ENCODE results near the gene NTRK3.

Gene NTRK3

DNA sequence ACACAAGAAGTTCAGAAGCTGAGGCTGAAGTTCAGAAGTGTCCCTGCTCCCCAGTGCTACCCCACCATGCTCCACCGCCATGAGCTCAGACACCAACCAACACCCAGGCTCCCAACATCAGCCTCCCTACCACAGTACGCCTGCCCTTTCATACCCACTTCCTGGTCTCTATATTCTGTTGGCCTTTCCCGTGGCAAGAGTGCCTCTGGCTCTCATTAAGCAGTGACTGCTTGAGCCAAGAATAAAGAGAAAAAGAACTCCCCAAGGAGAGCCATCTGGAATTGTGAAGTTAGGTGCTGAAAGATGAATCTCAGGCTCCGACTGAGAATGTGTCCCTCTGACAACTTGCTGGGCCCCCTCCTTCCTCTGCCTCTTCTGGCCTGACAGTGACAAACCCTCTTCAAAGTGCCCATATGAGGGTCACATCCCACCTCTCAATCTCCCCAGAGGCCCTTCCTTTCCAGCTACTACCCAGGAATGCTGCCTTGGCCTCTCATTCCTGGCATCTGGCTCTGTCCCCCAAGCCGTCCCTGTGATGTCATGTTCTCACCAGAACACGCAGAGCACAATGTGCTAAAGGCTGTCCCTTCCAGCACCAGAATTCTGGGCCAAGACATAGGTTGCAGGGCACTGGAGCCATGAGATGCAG lies 306.8 kb downstream of the NTRK3 start:
- DNase-seq (ENCODE audit: low spot score), result no peak
- no peak for FAIRE-seq

DNA sequence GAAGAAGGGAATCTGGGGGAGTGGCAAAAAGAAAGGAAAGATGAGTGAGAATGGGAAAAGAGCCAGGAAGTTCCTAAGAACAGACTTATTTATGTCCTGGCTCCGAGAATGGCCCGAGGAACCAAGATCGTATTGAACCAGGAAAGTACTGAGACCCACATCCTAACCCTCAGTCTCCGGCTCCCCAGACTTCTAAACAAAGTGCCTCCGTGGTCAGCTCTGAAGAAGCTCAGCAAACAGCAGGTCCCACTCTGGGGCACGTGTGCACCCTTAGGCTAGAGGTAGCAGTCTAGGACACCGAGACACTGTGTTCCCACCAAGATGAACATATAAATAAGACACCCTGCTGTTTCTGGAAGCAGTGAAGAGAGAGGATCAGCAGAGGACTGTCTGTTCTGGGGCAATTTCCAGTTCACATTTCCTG lies 307.4 kb downstream of the NTRK3 start:
- FAIRE-seq (no peak), DNase-seq (ENCODE audit: low spot score) (no peak)

DNA sequence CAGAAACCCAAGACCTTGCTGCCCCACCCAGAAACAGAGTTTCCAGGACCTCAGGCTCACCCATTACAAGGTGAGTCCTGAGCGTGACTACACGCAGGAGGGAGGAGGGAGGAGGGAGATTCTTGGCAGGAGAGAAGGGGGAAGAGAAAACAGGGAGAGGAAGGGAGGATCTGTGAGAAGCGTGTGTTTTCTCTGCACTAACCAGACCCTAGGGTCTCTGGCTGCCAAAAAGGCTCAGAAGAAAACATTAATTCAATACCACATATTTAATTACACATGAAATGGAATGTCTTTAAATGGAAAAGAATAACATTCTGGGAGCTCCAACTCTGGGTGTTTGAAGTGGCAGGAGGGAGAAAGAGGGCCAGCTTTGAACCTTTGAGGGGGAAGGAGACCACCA lies 309.0 kb downstream of the NTRK3 start:
- no peak for DNase-seq (ENCODE audit: low spot score)
- no peak for FAIRE-seq

DNA sequence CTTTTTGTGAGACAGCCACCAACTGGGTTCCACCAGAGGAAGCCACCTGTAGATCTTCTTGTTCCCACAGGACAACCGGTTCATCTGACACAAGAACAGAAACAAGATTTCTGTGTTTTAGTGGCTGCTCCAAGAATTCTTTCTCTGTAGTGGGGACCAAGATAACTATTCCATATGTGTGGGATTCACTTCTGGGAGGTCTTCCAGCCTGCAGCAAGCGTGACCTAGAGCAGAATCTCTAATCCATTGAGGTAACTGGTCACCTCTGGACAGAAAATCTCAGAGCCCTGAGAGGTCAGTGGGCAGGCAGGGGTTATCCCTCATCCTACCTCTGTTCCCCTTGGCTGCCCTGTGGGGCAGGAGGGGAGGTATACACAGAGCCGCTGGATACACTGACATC lies 311.3 kb downstream of the NTRK3 start:
- FAIRE-seq (no peak), DNase-seq (ENCODE audit: low spot score) (no peak)

DNA sequence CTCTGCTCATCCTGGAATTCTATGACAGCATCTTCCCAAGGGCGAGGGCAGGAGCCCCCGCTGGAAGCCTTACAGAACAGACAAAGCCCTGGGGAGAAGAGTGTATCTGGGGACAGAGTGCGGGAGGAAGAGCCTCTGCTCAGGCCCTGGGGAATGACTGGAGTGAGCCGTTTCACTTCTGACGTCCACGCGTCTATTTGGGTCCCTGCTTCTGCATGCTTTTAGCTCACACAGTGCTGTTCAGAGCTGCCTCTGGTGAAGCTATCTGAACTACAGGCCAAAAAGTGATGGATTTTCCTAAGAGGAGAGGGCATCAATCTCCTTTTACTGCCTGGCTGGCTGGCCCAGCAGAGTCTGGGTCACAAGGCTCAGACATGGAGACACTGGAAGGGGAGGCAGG lies 311.8 kb downstream of the NTRK3 start:
- FAIRE-seq, result no peak
- no peak for DNase-seq (ENCODE audit: low spot score)

DNA sequence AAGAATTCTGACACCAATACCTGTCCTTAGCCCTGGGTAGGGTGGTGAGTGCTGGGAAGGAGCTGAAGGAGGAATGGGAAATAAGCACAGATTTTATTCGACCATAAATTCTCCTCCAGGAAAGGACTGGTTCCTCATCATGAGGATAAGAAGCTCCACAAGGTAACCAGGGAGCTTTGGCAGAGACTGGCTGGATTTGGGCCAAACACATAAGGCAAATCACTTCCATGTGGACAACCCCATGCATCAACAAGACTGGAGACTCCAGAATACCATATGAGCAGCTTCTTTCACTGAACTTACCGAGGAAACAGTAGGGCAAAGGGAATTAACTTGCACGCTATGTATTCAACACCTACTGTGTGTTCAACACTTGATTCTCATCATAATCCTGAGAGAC lies 312.5 kb downstream of the NTRK3 start:
- DNase-seq (ENCODE audit: low spot score) (no peak), FAIRE-seq (no peak)

DNA sequence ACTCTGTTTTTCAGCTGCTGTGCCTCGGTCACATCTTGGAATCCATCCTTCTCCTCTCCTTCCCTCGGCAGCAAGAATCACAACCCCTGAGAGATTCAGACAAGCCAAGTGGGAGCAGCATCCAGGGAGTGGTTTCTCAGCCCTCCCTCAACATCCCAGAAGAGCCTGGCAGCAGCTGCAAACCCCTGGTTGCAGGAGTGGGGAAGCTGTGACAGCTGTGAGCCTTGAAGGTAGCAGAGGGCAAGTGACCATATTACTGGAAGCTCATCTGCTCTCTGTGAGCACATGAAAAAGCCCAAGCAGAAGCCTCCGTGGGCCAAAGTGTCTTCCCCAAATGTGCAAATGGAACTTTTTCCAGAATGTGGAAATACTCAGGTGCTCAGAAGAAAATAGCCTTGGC lies 312.9 kb downstream of the NTRK3 start:
- FAIRE-seq, result no peak

DNA sequence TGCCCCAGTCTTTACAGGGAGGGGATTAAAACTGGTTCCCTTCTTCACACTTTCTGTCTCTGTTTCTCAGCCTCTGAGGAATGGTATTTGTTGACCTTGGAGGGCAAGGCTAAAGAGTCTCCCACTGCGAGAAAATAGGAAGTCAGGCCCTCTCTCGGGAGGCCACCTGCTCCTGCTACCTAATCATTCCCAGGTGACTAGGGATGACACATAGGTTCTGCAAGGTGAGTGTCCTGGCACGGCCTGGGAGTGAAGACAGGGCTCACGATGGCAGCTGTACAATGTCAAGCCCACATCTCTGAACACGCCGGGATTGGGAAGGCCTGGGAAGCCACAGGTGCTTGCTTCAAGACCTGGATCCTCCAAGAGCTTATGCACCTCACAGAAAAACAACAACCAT lies 314.2 kb downstream of the NTRK3 start:
- FAIRE-seq, result no peak
- no peak for DNase-seq (ENCODE audit: low spot score)

More for the DNA sequence above, 312.9 kb downstream of the NTRK3 start:
- no peak for DNase-seq (ENCODE audit: low spot score)

DNA sequence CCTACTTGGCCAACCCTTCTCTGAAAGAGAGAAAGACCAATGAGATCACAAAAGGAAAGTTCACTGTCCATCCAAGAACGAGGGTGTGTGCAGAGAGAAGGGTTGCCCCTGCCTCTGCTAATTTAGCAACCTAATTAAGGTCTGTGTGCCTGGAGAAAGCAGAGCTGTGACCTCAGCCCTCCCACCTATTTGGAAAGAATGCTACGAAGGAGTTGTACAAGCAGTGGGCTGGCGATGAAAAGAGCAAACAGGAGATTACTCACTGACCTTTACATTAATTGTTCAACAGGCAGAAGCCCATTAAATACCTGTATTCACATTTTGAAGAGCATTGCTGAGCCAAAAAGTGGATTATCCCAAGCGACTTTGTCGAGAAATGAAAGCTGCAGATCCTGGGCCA lies 314.9 kb downstream of the NTRK3 start:
- FAIRE-seq, result no peak
- DNase-seq (ENCODE audit: low spot score), result no peak

DNA sequence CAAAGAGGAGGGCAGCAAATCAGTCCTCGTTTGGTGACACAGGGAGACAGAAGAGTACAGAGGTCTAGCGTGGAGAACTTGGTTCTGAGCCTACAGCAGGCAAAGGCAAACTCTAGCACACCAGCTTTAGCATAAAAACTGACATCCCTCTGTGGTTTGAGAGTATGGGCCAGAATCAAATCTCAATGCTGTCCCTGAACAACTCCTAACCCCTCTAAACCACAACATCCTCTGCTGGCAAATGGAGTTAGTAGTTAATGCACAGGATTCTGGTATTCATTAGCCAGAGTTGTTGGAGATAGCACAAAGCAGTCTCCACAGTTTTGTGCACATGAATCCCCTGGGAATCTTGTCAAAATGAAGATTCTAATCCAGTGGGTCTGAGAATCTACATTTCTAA lies 315.8 kb downstream of the NTRK3 start:
- DNase-seq (ENCODE audit: low spot score) (peak; percentile 67), FAIRE-seq (peak; percentile 82)

DNA sequence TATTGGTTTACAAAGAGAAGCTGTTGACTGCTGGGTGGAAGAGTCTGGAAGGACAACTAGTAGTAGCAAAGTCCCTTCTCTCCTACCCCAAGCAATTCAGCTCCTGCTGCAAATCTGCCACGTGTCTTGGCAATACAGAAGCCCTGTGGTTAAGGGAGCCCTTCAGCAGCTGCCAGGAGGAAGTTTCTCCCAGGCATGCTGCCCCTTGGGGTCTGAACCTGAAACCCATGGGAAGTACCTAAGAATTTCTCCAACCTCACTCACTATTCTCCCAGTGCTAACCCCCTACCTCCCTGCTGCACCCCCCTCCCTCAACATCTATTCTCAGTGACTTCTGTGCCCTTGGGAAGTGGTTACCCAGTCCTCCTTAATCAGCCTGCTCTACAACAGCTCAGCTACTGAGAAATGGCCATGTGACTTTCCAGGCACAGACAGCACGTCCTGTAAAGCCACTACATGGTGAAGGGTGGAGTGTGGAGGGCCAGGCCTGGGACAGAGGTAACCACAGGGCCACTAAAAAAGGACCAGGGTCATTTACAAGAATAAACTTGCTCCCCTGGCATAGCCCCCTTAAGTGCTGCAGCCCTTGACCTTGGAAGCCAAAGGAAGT lies 316.6 kb downstream of the NTRK3 start:
- FAIRE-seq (no peak), DNase-seq (ENCODE audit: low spot score) (no peak)

DNA sequence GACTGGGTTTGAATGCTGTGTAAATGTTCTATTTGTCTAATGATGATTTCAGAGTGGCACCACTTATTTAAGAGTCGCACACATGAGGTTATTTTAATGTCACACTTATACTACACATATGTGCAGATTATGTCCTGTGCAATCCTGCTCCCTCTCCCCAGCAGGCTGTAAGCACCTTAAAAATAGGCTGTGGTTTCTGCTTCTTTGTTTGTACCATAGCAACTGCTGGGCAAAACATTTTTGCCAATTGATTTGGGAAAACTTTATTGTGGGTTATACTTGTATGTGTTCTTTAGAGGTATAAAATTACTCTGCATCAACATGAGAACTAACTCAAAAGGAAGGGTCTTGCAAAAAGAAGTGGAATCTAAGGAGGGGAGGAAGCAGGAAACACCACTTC lies 318.5 kb downstream of the NTRK3 start:
- FAIRE-seq (no peak), DNase-seq (ENCODE audit: low spot score) (peak; percentile 13)

DNA sequence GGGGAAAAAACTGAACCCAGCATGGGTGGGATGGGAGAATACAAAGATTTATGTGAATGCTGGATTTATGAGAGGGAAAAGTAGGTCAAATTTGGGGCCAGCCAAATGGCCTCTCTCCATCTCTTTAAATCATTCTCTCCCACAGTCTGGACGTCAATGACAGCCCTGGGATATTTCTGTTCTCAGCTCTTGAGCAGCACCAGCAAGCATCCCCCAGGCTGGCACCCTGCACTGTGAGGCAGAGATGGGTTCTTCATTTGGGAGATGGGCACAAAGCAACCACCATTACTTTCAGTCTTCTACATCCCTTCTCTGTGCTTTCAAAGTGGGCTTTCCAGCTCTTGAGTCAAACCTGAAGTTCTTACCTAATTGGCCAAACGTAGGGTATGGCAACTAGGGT lies 321.0 kb downstream of the NTRK3 start:
- no peak for DNase-seq (ENCODE audit: low spot score)
- no peak for FAIRE-seq

DNA sequence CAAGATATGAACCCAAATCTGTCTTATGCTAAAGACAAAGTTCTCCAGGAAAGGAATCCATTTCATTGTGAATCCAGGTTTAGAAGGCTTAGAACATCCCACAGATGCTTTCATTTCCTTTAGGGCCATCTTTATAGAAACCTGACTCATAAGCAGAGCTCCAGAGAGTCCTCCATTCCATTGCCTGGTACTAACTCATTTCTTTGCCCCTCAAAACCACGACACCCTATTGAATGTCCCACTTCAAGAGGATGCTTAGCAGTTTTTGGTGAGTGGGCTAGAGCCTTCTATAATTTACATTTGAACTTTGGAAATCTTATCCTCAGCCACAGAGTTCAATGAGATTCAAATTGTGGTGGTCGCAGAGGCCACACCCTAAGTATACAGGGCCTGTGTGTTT lies 325.0 kb downstream of the NTRK3 start:
- FAIRE-seq, result no peak
- DNase-seq (ENCODE audit: low spot score), result no peak

DNA sequence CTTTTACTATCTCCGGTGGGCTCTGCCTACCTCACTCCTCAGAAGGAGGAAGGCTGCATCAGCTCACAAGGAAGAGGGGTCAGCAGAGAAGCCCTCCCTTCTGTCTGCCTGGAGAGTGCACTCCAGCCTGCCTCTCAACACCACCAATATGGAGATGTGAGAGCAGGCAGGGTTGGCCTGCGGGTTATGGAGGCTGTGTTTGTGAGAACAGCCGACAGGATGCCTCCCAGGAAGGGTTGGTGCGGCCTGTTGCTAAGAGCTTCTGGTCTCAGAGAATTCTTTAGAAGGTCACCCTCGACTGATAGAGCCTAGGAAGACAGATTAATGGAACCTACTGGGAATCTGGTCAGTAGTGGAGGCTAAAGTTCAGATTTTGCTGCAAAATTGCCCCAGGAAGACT lies 326.1 kb downstream of the NTRK3 start:
- DNase-seq (ENCODE audit: low spot score) (no peak), FAIRE-seq (no peak)

DNA sequence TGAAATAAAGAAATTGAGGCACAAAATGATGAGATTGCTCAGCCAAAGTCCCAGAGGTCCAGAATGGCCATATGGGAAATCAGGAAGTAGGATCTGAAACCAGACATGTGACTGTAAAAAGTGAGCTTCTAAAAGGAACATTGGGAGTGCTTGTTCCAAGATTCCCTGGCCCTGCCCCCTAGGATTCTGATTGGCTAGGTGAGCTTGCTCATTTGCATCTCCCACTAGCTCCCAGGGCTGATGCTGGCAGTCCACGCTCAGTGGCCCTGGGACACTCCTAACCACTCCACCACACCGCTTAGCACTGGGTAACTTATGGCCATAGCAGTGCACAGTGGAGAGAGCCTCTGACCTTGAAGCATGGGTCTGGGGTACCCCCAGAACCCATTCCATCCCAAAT lies 326.7 kb downstream of the NTRK3 start:
- FAIRE-seq, result no peak
- DNase-seq (ENCODE audit: low spot score), result no peak

DNA sequence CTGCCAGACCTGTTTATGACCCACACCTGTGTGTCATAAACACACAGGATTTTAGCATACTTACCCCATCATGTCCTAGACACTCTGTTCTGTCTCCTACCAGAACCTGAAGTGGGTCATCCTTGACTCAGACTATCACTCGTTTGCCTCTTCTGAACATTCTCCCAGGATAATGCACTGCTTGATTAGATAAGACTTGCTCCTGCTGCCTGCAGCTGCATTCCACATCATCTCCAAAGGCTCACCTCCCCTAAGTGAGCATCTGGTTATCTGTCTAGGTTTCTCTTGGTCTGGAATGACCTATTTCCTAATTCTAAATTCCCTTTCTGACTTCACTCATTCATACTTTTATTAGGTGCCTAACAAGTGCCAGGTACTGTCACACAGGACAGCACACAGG lies 332.1 kb downstream of the NTRK3 start:
- FAIRE-seq (no peak), DNase-seq (ENCODE audit: low spot score) (no peak)

DNA sequence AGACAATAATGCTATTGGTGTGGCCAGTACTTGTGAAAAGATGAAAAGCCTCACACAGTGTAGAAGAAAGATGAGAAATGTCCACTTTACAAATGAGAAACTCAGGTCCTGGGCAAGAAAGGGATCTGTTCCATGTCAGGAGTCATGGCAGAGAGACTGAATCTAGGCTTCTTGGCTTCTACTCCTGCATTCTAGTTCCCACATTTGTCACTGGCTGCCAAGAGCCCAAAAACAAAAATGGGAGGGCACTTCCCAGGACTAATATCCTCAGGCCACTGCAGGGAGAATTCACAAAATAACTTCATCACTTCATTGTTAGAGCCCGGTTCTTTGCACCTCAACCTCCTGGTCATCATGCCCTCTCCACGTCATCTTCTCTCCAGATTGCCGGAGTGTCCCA lies 337.5 kb downstream of the NTRK3 start:
- no peak for DNase-seq (ENCODE audit: low spot score)

DNA sequence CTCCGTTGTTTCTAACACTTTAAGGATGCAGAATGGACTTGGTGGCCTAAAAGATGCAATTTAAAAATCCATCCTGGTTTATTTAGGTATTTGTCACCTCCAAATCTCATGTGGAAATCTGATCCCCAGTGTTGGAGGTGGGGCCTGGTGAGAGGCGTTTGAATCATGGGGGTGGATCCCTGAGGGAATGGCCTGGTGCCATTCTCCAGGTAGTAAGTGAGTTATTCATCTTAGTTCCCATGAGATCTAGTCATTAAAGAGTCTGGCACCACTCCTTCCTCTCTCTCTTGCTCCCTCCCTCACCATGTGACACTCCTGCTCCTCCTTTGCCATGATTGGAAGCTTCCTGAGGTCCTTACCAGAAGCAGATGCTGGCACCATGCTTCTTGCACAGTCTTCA lies 339.1 kb downstream of the NTRK3 start:
- DNase-seq (ENCODE audit: low spot score) (no peak), FAIRE-seq (no peak)

More for the DNA sequence above, 337.5 kb downstream of the NTRK3 start:
- no peak for FAIRE-seq

DNA sequence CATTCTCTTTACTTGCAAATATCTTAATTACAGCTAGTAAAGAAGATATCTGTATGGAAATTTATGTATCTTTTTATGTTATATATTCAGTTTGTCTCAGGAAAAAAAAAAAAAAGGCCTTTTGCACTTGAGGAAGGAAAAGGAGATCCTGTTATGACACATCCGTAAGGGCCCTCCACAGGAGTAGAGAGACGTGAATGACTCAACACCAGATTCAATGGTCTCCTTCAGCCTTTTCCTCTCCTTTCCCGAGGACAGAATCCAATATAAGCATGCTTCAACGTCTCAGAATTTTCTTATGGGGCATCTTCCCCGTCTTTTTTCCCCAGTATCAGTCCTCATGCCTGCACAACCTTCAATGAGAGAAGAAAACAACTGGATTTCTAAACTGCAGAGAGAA lies 340.3 kb downstream of the NTRK3 start:
- DNase-seq (ENCODE audit: low spot score) (peak; percentile 6), FAIRE-seq (no peak)

DNA sequence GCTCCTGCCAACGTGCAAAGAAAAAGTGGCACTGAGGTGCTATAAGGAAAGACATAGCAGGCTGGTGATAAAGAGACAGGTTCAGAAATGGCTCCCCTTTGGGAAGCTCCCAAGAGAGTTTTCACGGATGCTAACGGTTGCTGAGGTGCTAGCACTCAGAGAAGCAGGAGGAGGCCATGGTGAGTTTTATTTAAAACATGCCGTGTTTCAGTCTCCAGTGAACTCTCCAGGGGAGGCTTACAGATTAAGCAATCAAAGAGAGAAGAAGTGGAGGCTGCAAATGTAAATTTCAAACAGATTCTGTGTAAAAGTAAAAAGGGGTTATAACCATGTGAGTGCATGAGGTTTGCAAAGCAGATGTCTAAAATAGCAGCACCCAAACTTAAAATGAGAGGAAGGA lies 346.2 kb downstream of the NTRK3 start:
- FAIRE-seq (no peak), DNase-seq (ENCODE audit: low spot score) (no peak)

DNA sequence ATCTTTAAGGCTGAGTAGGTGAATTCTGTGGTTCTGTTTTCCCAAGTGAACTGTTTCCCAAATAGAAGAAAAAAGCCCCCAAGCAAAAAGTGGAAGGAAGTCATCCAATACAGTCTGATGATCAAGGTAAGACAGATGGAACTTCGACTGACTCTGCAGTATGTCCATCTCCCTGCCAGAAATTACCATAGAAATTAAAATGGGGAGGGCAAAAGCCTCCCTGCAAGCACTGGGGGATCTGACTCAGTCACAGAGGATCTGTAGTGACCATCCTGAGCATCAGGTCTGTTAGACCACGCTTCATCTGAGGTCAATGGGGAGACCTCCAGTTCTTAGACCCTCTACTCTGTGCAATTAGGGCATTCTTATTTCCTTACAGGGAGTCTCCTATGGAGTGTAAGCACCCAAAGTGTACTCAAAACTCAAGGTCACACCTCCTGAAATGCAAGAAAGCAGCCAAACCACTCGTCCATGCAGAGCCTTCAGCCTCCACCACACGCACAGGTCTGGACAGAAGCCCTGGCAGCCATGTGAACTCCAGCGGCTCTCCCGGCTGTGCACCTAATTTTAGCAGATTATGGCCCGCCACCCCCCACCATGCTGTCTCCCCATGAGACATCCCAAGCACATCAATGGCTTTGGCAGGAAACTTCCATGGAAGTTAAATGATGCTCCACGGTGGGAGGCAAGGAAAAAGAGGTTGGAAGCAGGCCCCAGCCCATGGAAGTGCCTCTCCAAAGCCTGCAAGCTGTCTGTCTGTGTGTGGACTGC lies 348.7 kb downstream of the NTRK3 start:
- FAIRE-seq (no peak), DNase-seq (ENCODE audit: low spot score) (no peak)

DNA sequence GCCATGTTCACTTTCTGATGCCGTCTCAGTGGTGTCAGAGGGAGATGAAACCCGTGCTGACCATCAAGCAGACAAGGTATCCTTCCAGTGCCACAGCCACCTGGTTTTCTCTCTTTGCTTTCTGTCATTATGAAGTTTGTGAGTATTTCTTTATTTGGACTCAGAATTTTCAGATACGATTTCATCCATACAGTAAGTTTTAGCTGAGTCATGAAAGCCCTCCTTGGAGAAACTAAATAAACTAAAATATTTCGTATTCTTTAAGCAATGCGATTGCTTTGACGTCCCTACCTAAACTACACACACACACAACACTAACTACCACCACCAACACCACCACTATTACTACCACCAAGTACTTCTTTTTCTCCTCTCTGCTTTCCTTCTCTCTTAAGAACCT lies 350.1 kb downstream of the NTRK3 start:
- FAIRE-seq, result no peak
- DNase-seq (ENCODE audit: low spot score), result no peak
